Prostate gland (tissue), 2 donors: ENCODE measurements around the gene SLC23A1. TPM values are rescaled to one million over a fixed set of nuclear protein-coding genes. Genes with fewer than 3 reads are reported as not detected.
A peak's percentile ranks its signal among the peaks of the same experiment; 100 is the strongest.

Experiments
- DNase-seq: peaks from one replicate; pipeline ENCODE4 v3.0.0-alpha.2; 2019; ENCODE audit warnings: low spot score
- H3K27ac ChIP-seq, 2 donors: fragments of 200-600 bp; sonication (generic); 2 replicates each; pipeline ENCODE4 v1.5.1; 2017 to 2019
- H3K27me3 ChIP-seq: fragments of 200-600 bp; sonication (generic); replicated peaks from 2 replicates; pipeline ENCODE4 v1.5.1; 2019; ENCODE audit not compliant: insufficient read depth
- H3K36me3 ChIP-seq, 2 donors: fragments of 200-600 bp; sonication (generic); 1 replicate in 1 of 2; 2 replicates in 1 of 2; pipeline versions ENCODE4 v1.5.1 to v1.8.1; 2017 to 2019
- H3K4me1 ChIP-seq: fragments of 200-600 bp; sonication (generic); replicated peaks from 2 replicates; pipeline ENCODE4 v1.5.1; 2019
- H3K4me3 ChIP-seq, 2 donors: fragments of 200-600 bp; sonication (generic); 2 replicates each; pipeline ENCODE4 v1.5.1; 2017 to 2019
- H3K9me3 ChIP-seq: fragments of 200-600 bp; sonication (generic); 2 replicates; pipeline ENCODE4 v1.5.1; 2017
- CTCF ChIP-seq, 4 experiments: fragments of 200-600 bp in 2 of 4; fragments of 450-650 bp in 2 of 4; sonication (generic) in 2 of 4; IDR thresholded peaks; 1 replicate in 3 of 4; 2 replicates in 1 of 4; pipeline ENCODE4 v1.5.1; 2016 to 2019; ENCODE audit warnings: antibody characterized with exemption in 4 of 4, mild to moderate bottlenecking in 2 of 4, moderate library complexity in 2 of 4
- POLR2A ChIP-seq: fragments of 450-650 bp; IDR thresholded peaks from one replicate; pipeline ENCODE4 v1.6.1; 2016; ENCODE audit warnings: antibody characterized with exemption, mild to moderate bottlenecking
- POLR2AphosphoS5 ChIP-seq: sonication (generic); formaldehyde crosslinking; IDR thresholded peaks from one replicate; pipeline ENCODE4 v1.6.1; 2017; ENCODE audit warnings: antibody characterized with exemption
- WGBS: methylation state at CpG from one replicate; pipeline ENCODE4 v1.1.5; 2018; 5-methylcytosine and 5-hydroxymethylcytosine counted together
- intact Hi-C: fragments of 100-400 bp; cut with DNase I; formaldehyde crosslinking; loops from one replicate; pipeline ENCODE4 v1.14.2; 2022
- total RNA-seq, 2 donors: library from RNA; depleted of rRNA; stranded (reverse); fragments of >200 nt; gene quantifications; one replicate each; pipeline ENCODE4 v1.1.0, GENCODE V29; 2016

The SLC23A1 gene
- total RNA-seq, 2 donors from 2014 or later = 11.5 to 26.3 TPM

DNA sequence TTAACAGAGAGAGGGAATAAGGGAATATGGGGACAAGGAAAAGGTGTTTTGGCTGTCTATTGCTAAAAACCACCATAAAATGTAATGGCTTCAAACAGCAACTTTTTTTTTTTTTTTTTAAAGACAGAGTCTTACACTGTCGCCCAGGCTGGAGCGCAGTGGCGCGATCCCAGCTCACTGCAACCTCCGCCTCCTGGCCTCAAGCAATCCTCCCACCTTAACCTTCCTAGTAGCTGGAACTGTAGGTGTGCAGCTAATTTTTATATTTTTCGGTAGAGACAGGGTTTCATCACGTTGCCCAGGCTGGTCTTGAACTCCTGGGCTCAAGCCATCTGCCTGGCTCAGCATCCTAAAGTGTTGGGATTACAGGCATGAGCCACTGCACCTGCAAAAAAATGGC lies 25.1 kb upstream of the SLC23A1 start:
- Histone ChIP-seq H3K36me3 (no peaks in the 10 kb centered on the region), H3K4me1 (peaks cover 2% of the 10 kb centered on the region), H3K27me3 (no peaks in the 10 kb centered on the region), H3K27ac (no peak overlapping the region), H3K4me3 (no peak overlapping the region), H3K9me3 (no peaks in the 10 kb centered on the region)
- no peak for DNase-seq
- WGBS = 86% methylated on average over 7 of the region's 7 CpGs
- intact Hi-C loops = no loop called here
- TF ChIP-seq POLR2A (no peak), CTCF (IDR thresholded peaks at IDR 0.05) (no peak), POLR2AphosphoS5 (no peak)

DNA sequence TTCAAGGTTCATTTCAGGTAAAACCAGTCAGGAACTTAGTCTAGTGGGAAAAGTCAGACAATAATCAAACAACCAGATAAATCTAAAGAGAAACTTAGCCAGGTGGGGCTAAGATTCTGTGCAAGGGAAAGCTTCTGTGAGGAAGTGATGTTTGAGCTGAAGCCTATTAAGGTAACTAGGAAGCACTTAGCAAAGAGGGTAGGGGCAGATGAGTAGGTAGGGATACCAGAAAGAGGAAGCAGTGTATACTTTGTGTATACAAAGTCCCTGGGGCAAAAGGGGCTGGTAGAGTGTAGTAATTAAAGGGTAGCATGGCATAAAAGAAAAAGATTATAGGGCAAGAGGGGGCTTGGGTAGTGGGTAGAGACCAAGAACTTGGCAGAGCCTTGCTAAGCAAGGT lies 24.4 kb upstream of the SLC23A1 start:
- Histone ChIP-seq H3K27ac (no peak overlapping the region), H3K36me3 (no peaks in the 10 kb centered on the region), H3K4me1 (peaks cover 4% of the 10 kb centered on the region), H3K9me3 (no peaks in the 10 kb centered on the region), H3K4me3 (no peak overlapping the region), H3K27me3 (no peaks in the 10 kb centered on the region)
- no peak for DNase-seq
- intact Hi-C loops = no loop called here
- TF ChIP-seq POLR2A = no peak
- TF ChIP-seq POLR2AphosphoS5 = no peak
- TF ChIP-seq CTCF (IDR thresholded peaks at IDR 0.05) = no peak

- DNase-seq = no peak
- Histone ChIP-seq H3K27me3 (no peaks in the 10 kb centered on the region), H3K27ac (no peak overlapping the region), H3K4me3 (no peak overlapping the region), H3K4me1 (peaks cover 4% of the 10 kb centered on the region), H3K9me3 (no peaks in the 10 kb centered on the region), H3K36me3 (no peaks in the 10 kb centered on the region)
- intact Hi-C loops = no loop called here
- WGBS = 75% methylated on average over 2 of the region's 2 CpGs
- TF ChIP-seq POLR2AphosphoS5 (no peak), POLR2A (no peak), CTCF (IDR thresholded peaks at IDR 0.05) (no peak)
These were observed 23.9 kb upstream of the SLC23A1 start for GRCh38 chr5:139406963-139407362.

- TF ChIP-seq POLR2AphosphoS5 (no peak), POLR2A (no peak), CTCF (IDR thresholded peaks at IDR 0.05) (no peak)
- Histone ChIP-seq H3K9me3 (no peaks in the 10 kb centered on the region), H3K27me3 (no peaks in the 10 kb centered on the region), H3K4me3 (peak overlapping the region; percentile 43 to 45), H3K4me1 (peaks cover 4% of the 10 kb centered on the region), H3K27ac (peak overlapping the region; percentile 89 to 94), H3K36me3 (no peaks in the 10 kb centered on the region)
- intact Hi-C loops = no loop called here
- WGBS = 60% methylated on average over 5 of the region's 5 CpGs
- DNase-seq = no peak
These were observed 21.4 kb upstream of the SLC23A1 start for GRCh38 chr5:139404484-139404840.

DNA sequence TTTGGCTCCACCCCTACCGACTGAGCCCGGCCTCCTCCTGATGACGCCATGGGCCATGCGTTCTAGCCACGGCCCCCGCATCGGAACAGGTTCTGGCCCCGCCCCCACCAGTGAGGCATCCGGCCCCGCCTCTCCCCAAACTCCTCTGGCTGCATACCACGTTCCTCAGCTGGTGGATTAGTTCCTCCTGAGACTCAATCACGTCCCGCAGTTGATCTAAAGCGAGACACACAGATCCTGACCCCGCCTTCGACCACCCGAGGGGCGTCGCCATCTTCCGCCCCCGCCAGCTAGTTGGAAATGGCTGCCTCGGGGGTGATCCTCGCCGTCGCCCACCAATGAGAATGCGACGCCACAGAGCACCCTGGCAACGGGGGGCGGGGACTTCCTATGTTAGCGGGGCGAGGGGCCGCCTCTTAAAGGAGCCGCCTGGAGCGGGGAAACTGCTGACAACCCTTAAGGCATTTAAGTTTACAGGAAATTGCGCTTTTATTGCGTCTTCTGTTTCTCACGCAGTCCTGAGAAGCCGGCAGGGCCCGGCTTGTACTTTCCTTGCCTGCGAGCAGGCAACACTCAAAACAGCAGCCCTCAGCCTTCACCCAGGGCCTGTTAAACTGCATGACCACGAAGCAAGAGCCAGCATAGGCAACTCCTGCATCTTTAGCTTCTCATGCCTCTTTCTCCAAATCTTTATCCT lies 20.8 kb upstream of the SLC23A1 start, which contains the start of gene SPATA24:
Gene SPATA24, minus strand, starts transcription at position 303 of the 697 bp plus-strand sequence. Its CDS starts 29 bp downstream, at position 274.
- intact Hi-C loops = no loop called here
- peak within 1 kb of the TSS; percentile 43 to 45 for H3K4me3 ChIP-seq
- TF ChIP-seq POLR2A = peak; percentile 9
- TF ChIP-seq POLR2AphosphoS5 = peak; percentile 95
- TF ChIP-seq CTCF (IDR thresholded peaks at IDR 0.05) = no peak
- peak within 1 kb of the TSS; percentile 89 to 94 for H3K27ac ChIP-seq
- H3K4me1 ChIP-seq = peaks cover 4% of the 10 kb centered on the region
- under 1% methylated on average over 41 of the region's 41 CpGs for WGBS
- no peaks in the 10 kb centered on the region for H3K27me3 ChIP-seq
- no peaks in the 10 kb centered on the region for H3K36me3 ChIP-seq
- H3K9me3 ChIP-seq = no peaks in the 10 kb centered on the region
- DNase-seq = peak; percentile 97
